Muscle layer of colon (tissue), 2 donors: ENCODE results near the gene TXNDC11.

ENCODE experiments used
- H3K27ac ChIP-seq: one replicate; pipeline ENCODE4 v1.7.0; 2013; ENCODE audit warnings: low read depth, mild to moderate bottlenecking, low read length, moderate library complexity
- H3K27me3 ChIP-seq, 2 donors: one replicate each; pipeline ENCODE4 v1.7.0; 2013; ENCODE audit warnings: low read length in 2 of 2, mild to moderate bottlenecking in 2 of 2; ENCODE audit not compliant: insufficient read depth in 2 of 2, control insufficient read depth in 1 of 2
- H3K36me3 ChIP-seq: one replicate; pipeline ENCODE4 v1.7.0; 2013; ENCODE audit warnings: mild to moderate bottlenecking, low read length; ENCODE audit not compliant: insufficient read depth
- H3K4me1 ChIP-seq: one replicate; pipeline ENCODE4 v1.7.0; 2013; ENCODE audit warnings: mild to moderate bottlenecking, low read length; ENCODE audit not compliant: insufficient read depth
- H3K4me3 ChIP-seq, 2 donors: one replicate each; pipeline ENCODE4 v1.7.0; 2013; ENCODE audit warnings: low read length in 2 of 2, low read depth in 1 of 2, mild to moderate bottlenecking in 1 of 2, moderate library complexity in 1 of 2
- H3K9ac ChIP-seq: one replicate; pipeline ENCODE4 v1.7.0; 2013; ENCODE audit warnings: low read length
- H3K9me3 ChIP-seq: one replicate; pipeline ENCODE4 v1.7.0; 2013; ENCODE audit warnings: mild to moderate bottlenecking, low read length
- donor health status: abdominal sarcoma.
- donor health status: Adenocarcinoma of cecum.

Gene TXNDC11

GRCh38 chr16:11685844-11686618, 56.6 kb downstream of the TXNDC11 start:
- H3K27ac ChIP-seq = no peak overlapping the region
- no peaks in the 10 kb centered on the region for H3K27me3 ChIP-seq
- peaks cover 49% of the 10 kb centered on the region for H3K4me1 ChIP-seq
- no peaks in the 10 kb centered on the region for H3K9me3 ChIP-seq
- no peak overlapping the region for H3K4me3 ChIP-seq
- no peak overlapping the region for H3K9ac ChIP-seq
- peaks cover 39% of the 10 kb centered on the region for H3K36me3 ChIP-seq

DNA sequence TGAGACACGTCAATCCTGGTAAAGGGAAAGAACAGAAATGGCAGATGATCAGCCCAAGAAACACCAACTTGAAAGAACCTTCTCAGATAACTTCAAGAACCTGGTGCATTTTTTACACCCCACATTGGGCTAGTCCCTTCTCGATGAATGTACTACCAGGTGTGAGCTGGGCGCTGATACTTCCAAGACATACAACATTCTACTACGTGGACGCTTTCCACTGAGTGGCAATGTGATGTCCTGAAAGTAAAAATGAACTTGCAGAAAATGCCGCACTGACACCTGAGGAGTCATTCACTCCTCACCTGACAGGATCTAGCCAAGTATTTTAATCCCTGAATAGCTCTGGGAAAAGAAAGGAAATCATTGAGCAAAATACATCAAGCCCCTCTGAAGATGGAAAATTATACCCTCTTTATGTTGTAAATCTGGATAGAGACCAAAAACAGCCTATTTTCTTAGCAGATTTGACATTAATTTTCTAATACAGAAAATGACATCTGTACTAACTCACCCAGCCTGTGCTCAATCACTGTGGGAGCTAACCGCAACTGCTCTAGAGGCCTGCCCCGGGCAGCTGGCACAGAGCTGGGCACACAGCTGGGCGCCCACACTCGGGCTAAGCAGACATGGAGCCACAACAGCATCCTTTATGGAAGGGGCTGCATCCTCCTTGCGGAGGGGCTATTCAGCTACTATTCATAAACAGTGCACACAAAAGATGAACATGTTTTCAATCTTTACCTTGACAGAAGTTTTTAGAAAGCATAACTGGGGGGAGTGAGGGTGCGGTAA, 58.2 kb downstream of the TXNDC11 start:
- no peak overlapping the region for H3K4me3 ChIP-seq
- H3K27me3 ChIP-seq = no peaks in the 10 kb centered on the region
- H3K4me1 ChIP-seq = peaks cover 48% of the 10 kb centered on the region
- H3K27ac ChIP-seq = no peak overlapping the region
- peaks cover 46% of the 10 kb centered on the region for H3K36me3 ChIP-seq
- no peaks in the 10 kb centered on the region for H3K9me3 ChIP-seq
- no peak overlapping the region for H3K9ac ChIP-seq

GRCh38 chr16:11683145-11683544, 59.5 kb downstream of the TXNDC11 start:
- Histone ChIP-seq H3K9ac (no peak overlapping the region), H3K27ac (no peak overlapping the region), H3K9me3 (no peaks in the 10 kb centered on the region), H3K4me3 (no peak overlapping the region), H3K36me3 (peaks cover 48% of the 10 kb centered on the region), H3K4me1 (peaks cover 44% of the 10 kb centered on the region), H3K27me3 (no peaks in the 10 kb centered on the region)

GRCh38 chr16:11682655-11683096, 60.0 kb downstream of the TXNDC11 start:
- no peak overlapping the region for H3K4me3 ChIP-seq
- H3K9ac ChIP-seq = no peak overlapping the region
- no peak overlapping the region for H3K27ac ChIP-seq
- no peaks in the 10 kb centered on the region for H3K9me3 ChIP-seq
- peaks cover 43% of the 10 kb centered on the region for H3K4me1 ChIP-seq
- no peaks in the 10 kb centered on the region for H3K27me3 ChIP-seq
- H3K36me3 ChIP-seq = peaks cover 48% of the 10 kb centered on the region

DNA sequence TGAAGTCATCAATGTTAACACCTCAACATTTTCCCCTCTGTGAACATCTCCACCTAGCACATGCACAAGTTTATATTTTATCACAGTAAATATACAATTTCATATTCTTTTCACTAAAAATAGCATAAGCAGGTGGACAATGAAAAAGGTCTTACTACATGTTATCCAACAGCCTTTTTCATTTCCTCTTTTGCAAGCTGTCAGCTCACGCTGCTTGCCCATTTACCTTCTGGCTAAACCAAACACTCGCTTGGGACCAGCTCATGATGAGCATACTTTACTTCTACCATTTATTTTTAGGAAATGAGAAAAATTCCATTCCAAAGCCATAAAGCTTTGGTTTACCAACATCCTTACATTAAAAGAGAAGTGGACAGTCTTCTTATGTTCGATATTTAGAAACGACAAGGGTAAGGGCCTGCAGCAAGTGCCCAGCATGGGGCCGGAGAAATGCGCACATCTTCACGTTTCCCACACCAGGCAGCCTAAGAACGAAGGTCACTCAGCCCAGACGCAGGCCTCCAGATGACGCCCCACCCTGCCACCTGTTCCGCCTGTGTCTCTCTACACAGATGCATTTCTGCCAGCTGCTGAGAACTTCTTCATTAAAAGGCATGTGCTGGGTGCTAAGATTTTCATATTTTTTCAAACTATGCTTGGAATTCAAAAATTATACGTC, 60.5 kb downstream of the TXNDC11 start:
- H3K9ac ChIP-seq = no peak overlapping the region
- peaks cover 48% of the 10 kb centered on the region for H3K36me3 ChIP-seq
- H3K4me1 ChIP-seq = peaks cover 38% of the 10 kb centered on the region
- no peak overlapping the region for H3K4me3 ChIP-seq
- peak overlapping the region; percentile 17 for H3K27ac ChIP-seq
- no peaks in the 10 kb centered on the region for H3K9me3 ChIP-seq
- no peaks in the 10 kb centered on the region for H3K27me3 ChIP-seq

DNA sequence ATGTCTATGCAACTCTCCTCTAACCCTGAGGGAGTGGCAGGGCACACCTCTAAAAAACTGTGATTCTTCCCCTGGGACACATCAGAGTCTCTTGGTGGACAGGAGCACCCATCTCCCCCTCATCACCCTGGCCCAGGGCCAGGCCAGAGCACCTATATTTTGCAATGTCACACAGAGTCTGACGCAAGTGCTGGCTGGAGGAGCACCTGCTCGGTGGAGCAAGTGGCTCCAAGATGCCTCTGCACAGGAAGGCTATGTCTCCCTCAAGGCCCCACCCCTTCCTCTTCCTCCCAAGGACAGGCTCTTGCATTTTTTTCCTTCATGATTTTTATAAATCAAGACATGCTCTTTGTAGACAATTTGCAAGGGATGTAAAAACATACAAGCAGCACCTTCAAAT, 61.1 kb downstream of the TXNDC11 start:
- Histone ChIP-seq H3K9me3 (no peaks in the 10 kb centered on the region), H3K4me3 (no peak overlapping the region), H3K4me1 (peaks cover 34% of the 10 kb centered on the region), H3K27me3 (no peaks in the 10 kb centered on the region), H3K9ac (no peak overlapping the region), H3K27ac (no peak overlapping the region), H3K36me3 (peaks cover 50% of the 10 kb centered on the region)

DNA sequence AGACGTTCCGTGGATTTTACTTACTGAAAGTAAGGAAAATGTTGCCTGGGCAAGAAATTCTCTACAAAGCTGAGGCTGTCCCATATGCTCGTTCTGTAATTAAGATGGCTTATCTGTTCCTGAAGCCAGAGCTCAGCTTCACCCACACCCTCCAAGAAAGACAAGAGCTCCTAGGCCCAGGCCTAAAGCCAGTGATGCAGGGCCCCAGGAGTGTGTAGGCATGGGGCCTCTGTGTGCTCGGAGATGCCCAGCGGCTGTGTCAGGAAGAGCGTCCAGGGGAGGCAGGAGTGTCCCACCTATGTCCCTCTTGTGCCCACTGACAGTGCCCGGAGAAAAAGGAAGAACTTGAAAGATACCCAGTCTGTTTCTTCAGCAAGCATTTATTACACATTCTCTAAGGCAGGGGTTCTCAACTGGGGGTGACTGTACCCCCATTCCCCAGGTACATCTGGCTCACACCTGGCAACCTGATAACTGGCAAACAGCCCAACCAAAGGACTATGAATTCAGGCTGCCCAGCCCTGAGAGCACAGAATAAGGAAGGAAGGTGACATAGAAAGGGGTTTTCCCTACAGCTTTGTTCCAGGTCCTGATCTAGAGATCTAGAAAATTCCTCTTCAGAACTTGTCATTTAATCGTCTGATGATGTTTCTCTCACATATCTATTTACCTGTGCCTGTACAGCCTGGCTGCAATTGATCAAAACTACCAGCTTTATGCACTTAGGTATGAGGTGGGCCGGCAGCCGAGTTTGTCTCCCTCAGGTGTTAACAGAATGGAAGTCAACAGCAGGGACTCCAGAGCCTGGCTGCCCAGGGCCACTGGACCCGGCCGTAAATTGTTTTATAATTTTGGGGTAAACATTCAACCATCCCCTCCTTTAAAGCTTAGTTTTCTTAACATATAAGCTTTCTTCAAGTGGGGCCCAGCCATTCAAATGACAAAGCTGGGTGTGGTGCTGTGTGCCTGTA, 62.4 kb downstream of the TXNDC11 start:
- Histone ChIP-seq H3K4me3 (no peak overlapping the region), H3K27ac (no peak overlapping the region), H3K9me3 (no peaks in the 10 kb centered on the region), H3K36me3 (peaks cover 57% of the 10 kb centered on the region), H3K27me3 (no peaks in the 10 kb centered on the region), H3K4me1 (peaks cover 24% of the 10 kb centered on the region), H3K9ac (no peak overlapping the region)

- no peak overlapping the region for H3K4me3 ChIP-seq
- H3K36me3 ChIP-seq = peaks cover 48% of the 10 kb centered on the region
- peaks cover 24% of the 10 kb centered on the region for H3K4me1 ChIP-seq
- no peaks in the 10 kb centered on the region for H3K9me3 ChIP-seq
- H3K27ac ChIP-seq = no peak overlapping the region
- H3K9ac ChIP-seq = no peak overlapping the region
- H3K27me3 ChIP-seq = no peaks in the 10 kb centered on the region
These were observed 63.4 kb downstream of the TXNDC11 start for GRCh38 chr16:11679250-11679649.

- Histone ChIP-seq H3K4me1 (peaks cover 33% of the 10 kb centered on the region), H3K4me3 (no peak overlapping the region), H3K27ac (no peak overlapping the region), H3K9ac (no peak overlapping the region), H3K36me3 (peaks cover 40% of the 10 kb centered on the region), H3K9me3 (no peaks in the 10 kb centered on the region), H3K27me3 (no peaks in the 10 kb centered on the region)
These were observed 64.4 kb downstream of the TXNDC11 start for GRCh38 chr16:11677959-11678881.

DNA sequence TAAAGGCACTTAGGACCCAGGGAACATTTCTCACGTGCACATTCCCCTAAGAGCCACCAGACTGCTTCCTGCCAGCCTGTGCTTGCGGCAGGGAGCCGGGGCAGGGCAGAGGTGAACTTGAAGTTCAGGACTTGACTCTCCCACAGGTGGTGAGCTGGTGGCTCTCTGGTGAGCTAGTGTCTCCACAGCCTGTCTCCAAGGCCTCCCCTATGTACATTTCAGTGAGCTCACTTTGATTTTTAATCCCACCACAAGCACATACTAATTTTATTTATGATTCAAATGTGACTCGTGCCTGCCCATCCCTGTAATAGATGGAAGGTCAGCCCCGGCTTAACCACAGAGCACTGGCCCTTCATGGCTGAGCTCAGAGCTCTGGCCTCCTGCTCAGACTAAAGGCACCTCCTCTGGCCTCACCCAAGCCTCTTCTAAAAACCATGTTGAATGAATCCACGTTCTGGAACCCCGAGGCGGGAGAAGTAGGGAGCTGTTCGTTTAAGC, 65.2 kb downstream of the TXNDC11 start:
- Histone ChIP-seq H3K9me3 (no peaks in the 10 kb centered on the region), H3K4me1 (peaks cover 40% of the 10 kb centered on the region), H3K36me3 (peaks cover 40% of the 10 kb centered on the region), H3K4me3 (no peak overlapping the region), H3K9ac (no peak overlapping the region), H3K27me3 (no peaks in the 10 kb centered on the region), H3K27ac (no peak overlapping the region)
